GM19397 (cell line): ENCODE results near the gene ARL4D.
"Not testable (repeated sequence)": the region's sequence is repeated elsewhere in the genome, so short reads cannot be mapped to it uniquely, and the experiment has no call there.

Experiments
- ATAC-seq: cut with Tn5 transposase; IDR thresholded peaks from one replicate; pipeline ENCODE4 v1.9.1; 2021; ENCODE audit warnings: mild to moderate bottlenecking, moderate library complexity; ENCODE audit not compliant: unreplicated experiment

The ARL4D gene

GRCh38 chr17:43368740-43369506 is 29.9 kb upstream of the ARL4D start:
- peak; percentile 26 for ATAC-seq

GRCh38 chr17:43369986-43370385 is 28.8 kb upstream of the ARL4D start:
- ATAC-seq, result no peak

DNA sequence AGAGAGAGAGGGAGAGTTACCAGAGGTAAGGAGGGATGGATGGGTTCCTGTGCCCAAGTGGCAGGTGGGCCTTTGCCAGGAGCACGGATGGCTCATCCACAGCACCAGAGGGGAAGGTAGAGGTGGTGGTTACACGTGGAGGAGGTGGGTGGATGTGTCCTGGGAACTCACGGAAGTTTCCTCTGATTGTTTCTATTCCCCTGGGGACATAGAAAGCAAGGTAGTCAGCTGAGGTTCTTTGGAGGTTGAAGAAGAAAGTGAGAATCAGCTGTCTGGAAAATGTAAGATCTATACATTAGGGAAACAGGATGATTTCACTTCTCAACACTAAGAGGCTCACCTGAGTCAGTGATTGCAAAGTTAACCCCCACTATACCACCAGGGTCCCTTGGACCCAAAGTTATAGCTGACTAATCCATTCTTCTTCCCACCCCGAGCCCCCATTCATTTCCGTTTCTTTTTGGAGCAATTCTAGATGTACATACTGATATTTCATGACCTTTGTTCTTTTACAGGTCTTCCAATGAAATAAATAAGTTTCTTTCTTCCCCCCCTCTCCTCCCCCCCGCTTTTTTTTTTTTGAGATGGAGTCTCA is 27.5 kb upstream of the ARL4D start:
- ATAC-seq, result no peak

GRCh38 chr17:43372273-43372911 is 26.4 kb upstream of the ARL4D start:
- ATAC-seq, result no peak

DNA sequence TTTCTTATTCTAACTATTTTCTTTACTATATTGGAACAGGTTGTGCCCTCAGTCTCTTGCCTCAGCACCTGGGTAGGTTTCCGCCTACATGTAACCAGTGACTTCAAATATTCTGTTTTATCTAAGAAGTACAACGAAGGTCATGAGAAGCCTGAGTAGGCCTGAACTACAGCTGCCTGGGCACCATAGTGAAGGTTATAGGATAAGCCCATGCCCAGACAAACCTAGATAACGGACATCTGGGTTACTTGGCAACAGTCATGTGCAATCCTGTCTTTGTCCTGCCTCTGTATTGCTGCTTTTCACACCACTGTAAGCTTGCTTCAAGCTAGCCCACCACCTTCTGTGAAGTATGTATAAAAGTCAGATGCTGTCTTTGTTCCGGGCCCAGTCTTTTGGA is 25.4 kb upstream of the ARL4D start:
- no peak for ATAC-seq

GRCh38 chr17:43375915-43376314 is 22.9 kb upstream of the ARL4D start:
- not testable (repeated sequence) for ATAC-seq

GRCh38 chr17:43377056-43377810 is 21.6 kb upstream of the ARL4D start:
- no peak for ATAC-seq

DNA sequence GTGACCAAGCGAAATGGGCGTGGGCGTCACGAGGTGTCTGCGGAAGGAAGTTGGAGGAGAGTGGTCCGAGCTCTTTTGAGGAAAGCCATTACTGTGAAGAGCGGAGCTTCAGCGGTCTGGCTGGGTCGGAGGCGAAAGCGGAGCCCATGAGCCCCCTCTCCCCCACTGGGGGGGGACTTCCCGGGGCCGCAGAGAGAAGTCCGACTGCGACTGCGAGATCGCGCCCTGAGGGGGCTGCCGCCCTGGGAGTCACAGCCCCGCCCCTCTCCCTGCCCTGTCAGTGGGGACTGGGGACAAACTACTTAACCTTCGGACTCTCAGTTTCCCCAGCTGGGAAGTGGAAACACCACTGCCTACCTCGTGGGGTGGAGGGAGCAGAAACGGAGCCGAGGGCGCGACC is 20.0 kb upstream of the ARL4D start:
- no peak for ATAC-seq

GRCh38 chr17:43380307-43380706 is 18.5 kb upstream of the ARL4D start:
- ATAC-seq, result no peak

GRCh38 chr17:43381204-43381603 is 17.6 kb upstream of the ARL4D start:
- no peak for ATAC-seq

DNA sequence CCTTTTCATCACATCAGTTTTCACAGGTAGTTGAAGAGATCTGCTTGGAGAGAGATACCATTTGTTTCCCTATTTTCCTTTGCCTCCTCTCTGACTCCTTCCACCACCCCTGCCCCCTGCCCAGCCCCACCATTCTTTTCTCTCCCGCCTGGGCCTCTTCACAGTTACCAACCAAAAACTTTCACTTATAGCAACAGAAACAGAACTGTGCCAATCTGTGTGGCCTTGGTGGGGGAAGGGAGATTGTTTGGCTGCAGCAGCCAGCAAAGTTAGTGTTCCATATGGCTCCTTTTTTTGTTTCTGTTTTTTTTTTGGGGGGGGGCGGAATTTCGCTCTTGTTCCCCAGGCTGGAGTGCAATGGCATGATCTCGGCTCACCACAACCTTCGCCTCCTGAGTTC is 17.2 kb upstream of the ARL4D start:
- ATAC-seq, result no peak

DNA sequence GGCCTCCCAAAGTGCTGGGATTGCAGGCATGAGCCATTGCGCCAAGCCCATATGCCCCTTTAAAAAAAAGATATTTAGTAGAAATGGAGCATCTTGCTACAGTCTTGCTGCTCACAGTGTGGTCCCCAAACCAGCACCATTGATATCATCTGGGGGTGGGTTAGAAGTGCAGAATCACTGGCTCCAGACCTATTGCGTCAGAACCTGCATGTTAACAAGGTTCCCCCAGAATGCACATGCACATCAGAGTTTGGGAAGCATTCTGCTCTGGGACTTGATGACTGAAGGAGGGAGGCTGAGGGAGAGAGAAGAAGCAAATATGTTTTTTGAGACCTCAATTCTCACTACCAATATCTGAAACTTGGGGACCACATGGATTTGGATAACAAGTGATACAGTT is 16.0 kb upstream of the ARL4D start:
- ATAC-seq, result no peak

DNA sequence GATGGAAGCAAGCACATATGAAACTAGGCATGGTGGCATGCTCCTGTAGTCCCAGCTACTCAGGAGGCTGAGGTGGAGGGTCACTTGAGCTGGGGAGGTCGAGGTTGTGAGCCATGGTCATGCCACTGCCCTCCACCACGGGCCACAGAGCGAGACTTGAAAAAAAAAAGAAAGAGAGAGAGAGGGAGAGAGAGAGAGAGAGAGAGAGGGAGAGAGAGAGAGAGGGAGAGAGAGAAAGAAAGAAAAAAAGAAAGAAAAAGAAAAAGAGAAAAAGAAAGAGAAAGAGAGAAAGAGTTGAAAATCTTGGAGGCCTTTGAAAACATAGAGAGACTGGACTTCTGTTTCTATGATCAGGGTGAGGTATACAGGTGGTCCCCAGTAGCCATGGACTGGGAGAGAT is 15.4 kb upstream of the ARL4D start:
- no peak for ATAC-seq

DNA sequence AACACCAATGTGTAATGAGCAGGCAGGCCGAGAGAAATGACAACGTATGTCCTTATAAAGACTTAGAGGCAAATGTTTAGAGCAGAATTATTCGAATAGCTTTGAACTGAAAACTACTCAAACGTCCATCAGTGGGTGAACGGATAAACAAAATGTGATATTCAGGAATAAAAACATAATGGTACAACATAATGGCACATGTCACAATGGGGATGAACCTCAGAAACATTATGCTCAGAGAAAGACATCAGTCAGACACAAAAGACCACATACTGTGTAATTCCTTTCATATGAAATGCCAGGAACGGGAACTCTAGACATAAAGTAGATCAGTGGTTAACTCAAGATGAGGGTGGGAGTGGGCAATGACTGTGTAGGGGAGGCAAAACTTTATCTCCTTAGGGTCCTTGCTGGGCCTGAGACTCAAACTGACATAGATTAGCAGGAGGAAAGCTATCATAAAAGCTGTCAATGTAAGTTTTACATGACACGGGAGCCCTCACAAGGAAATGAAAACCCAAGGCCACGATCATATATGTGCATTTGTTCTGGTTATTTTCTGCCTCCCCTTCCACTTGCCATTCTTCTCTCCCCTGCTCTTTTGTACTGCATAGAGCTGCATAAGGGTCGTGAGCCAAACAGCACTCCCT is 14.8 kb upstream of the ARL4D start:
- ATAC-seq, result no peak

GRCh38 chr17:43384476-43384862 is 14.3 kb upstream of the ARL4D start:
- ATAC-seq, result no peak

DNA sequence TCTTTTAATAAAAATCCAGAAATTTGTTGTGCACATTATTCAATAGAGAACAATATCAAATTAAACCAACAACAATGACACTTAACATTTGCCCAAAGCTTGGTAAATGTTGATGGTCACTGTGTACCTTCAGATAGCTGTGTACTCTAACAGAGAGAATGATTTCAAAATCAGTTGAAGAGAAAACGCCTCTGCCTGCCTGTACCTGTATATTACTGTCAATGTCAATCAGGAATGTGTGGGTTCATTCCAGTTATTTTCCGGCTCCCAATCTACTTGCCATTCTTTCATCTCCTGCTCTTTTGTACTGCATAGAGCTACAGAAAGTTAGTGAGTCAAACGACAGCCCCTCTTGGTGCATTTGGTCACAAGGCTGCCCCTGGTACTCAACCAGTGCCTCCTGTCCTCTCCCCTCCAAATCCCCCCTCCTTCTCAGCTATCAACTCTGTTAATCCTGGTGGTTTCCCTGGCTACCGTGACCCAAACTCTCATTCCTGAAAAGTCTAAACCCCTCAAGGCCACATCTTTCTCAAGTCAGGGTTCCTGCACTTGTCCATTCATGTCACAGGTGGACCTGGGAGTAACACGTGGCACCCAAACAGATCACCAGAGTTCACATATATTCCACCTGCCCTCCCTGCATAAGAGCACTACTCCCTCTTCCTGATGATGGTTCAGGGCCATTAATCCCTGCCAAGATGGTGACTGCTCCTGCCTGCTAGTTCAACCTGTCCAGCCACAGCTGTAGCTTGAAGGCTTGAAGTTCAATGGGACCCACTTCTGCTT is 13.6 kb upstream of the ARL4D start:
- ATAC-seq, result no peak

DNA sequence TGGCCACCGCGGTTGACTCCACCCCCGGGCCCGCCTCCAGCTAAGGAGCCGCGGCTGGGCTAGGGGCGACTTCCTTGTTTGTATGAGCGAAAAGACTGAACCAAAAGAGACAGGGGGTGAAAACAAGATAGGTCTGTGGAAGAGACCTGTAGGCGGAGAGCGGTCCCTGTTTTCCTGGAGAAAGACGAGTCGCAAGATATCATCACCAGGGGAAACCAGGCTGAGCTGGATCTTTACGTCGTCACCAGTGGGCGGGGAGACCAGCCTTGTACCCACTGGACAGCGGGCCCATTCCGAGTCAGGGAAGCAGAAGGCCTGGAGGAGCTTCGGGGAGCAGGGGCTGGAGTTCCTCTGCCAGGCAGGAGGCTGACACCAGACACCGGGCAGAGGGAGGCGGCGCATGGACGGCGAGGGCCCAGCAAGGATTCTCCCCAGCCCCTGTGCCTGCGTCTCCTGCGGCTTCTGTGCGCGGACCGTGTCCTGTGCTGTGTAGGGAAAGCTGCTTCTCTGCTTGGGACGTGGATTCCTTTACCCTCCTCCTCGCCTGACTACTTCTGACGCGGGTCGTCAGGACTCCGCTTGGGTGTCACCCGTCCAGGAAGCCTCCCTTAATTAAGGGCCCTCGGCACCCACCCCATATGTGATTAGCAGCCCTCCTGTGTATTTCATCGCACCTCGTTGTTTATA is 10.3 kb upstream of the ARL4D start:
- peak; percentile 78 for ATAC-seq

DNA sequence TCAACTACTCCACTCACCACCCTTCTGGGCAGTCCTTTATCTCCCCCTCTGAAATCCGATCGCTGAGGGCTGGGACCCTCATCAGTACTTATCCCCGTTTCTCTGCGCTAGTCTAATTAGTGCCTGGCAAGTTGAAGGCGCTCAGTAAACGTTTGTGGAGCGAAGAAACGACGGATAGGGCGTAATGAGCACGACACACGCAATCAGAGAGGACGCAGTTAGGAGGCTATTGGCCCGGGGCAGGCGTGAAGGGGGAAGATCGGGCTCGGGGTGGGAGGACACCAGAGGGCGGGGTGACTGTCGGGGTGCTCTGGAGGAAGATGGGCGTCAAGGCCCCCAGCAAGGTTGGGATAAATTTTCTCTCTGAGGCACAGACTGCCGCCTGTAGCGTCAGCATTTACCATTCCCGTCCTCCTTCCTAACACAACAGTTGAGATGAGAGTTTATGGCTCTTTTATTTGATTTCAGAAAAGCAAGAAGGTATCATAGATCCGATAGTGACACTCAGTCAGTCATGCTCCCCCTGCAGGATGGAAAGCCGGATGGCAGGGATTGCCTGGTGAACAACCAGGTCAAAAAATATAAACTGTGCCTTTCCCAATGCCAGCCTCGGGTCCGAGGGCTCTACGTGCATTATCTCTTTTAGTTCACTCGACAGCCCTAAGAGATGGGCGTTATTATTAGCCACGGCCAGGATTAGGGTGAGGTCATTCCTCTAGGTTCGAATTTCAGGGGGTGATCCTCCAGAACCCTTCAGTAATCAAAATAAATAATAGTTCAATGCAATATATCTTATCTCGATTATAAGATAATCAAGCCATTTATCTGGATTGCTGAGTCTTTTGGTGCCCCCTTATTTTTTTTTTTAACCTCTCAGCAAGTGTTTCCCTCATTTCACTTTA is 9.5 kb upstream of the ARL4D start:
- no peak for ATAC-seq

- no peak for ATAC-seq
Measured at GRCh38 chr17:43392397-43392796, 6.4 kb upstream of the ARL4D start.
